RPMI8226 (cell line): ENCODE measurements around the gene ADCY9.
"Not testable (repeated sequence)": the region's sequence is repeated elsewhere in the genome, so short reads cannot be mapped to it uniquely, and the experiment has no call there.

Experiments used
- DNase-seq: peaks from one replicate; pipeline ENCODE4 v3.0.0-alpha.2; 2015

ADCY9 gene

DNA sequence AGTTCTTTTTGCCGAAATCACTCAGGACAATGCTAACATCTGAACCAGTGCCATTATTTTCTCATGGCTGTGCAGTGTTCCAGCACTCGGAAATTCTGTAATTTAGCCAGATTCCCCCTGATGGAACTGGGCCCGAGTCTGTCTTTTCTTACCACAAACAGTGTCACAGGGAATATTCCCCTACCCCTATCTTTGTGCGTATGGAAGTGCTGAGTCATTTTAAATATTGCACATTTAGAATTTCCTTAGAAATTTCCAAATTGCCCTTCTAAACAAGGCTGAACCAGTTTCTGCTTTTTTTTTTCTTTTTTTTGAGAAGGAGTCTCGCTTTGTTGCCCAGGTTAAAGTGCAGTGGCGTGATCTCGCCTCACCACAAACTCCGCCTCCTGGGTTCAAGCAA, 147.7 kb downstream of the ADCY9 start:
- no peak for DNase-seq

DNA sequence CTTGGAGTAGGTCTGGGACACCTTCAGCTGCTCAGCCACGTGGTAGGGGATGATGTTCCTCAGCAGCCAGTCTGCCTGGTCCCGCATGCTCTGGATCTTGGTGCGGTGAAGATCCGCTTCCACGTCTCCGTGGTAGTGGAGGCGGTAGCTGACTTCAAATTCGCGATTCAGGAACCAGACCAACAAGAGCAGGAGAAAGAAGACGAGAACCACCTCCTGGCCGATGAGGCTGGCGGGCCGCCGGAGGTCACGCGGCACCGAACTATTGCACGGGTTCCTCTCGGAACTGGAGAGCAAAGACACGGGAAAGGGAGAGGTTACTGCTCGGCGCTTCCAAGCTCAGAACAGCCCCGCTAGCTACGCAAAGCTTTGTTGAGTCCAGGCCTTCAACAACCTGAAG, 149.6 kb downstream of the ADCY9 start:
- no peak for DNase-seq

DNA sequence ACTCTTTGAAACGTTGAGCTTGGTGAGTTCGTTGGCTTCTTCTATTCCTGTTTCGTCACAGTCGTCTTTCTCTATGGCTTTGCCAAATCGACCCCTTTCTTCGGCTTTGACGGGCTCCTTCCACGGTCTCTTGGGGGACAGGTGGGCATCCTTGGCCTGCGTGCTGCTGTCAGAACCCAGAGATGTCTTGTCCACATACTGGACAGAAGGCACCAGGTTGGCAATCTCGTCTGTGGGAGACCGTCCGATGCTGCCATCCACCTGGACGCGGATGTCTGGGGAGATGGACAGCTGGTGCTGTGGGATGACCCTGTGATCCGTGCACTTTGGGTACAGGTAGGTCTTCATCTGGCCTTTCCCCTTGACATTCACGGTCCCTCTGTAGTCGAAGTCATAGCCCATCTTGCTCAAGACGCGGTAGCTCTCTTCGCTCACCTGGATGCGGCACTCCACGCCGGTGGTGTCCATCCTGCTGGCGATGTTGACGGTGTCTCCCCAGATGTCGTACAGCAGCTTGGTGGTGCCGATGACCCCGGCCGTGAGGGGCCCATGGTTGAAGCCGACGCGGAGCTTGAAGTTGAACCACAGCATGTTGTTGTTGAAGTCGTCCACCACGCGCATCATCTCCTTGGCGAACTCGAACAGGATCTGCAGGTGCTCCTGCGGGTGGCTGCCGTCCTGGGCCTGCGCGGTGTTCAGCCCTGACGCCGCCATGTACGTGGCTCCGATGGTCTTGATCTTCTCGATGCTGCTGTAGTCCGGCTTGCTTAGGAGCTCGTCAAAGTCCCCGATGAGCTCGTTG, 150.3 kb downstream of the ADCY9 start:
- DNase-seq: no peak

DNA sequence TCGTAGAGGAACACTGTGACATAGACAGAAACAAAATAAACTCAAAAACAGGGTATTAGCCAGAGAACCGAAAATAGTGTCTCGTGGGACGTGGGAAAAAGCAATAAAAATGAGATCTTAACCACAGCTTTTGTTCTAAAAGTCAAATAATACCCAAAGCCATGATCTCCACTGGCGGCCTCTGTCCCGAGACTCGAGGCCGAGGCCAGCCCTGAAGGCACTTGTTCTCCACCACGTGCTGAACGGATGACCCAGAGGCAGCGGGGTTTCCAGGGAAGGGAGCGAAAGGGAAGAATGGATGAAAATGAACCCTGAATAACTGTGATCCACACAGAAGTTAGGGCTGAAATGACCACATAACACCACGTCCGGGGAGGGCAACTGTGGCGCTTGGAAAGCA, 150.9 kb downstream of the ADCY9 start:
- DNase-seq: no peak

DNA sequence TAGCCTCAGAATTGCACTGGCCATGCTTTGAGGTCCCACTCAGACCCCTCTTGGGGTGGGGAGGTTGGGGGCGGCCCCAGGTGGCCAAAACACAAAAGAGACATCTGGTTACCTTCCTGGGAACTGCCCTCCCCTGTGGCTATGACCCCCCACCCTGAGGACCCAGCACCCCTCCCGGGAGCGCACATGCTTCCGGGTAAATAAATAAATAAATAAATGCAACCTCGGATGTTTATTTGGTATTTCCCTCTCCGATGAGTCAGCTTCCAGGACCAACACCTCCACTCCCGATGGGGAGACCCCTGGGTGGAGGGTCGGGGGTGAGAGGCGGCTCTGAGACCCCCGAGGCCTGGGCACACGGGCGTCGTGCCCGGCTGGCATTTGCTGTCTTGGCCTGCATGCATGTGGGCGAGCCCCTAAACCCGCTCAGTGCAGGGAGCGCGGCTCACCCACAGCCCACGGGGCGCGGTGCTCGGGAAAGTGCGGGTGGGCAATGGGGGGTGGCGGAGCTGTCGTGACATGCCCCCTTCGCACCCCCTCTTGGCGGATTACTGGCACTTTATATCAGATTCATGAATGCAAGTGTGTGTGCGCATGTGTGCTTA, 151.5 kb downstream of the ADCY9 start:
- no peak for DNase-seq

DNA sequence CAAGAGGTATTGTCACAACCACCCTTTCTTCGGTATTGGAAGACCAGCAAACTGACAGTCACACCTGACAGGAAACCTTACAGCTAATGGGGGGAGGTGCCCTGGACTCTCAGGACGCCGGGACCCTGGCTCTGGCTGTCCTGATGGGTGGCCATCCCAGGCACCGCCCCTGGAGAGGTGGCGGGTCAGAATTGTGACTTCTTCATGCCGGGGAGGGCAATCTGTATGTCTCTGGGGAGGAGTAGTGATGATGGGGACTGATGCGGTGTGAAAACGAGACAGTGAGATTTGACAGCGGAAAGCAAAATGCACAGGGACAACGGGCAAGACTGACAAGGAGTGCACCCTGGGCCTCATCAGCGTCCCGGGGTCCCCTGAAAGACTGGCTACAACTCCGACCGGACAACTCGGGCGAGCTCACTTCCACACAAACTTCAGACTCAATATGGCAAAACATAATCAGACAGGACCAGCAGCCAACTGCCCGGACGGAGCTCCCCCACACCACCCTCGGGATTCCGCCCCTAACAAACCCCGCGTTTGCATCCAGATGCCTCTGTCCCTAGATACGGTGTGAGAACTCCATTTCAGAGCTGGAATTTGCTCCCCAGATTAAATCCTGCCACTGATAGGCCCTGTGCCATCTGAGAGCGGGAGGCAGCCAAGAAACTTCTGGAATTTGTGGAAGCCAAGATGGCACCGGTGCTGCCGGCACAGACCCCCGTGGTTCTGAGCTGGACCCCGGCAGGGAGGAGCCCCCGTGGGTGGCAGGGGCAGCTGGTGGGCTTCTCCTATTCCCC, 152.2 kb downstream of the ADCY9 start:
- DNase-seq: no peak

DNA sequence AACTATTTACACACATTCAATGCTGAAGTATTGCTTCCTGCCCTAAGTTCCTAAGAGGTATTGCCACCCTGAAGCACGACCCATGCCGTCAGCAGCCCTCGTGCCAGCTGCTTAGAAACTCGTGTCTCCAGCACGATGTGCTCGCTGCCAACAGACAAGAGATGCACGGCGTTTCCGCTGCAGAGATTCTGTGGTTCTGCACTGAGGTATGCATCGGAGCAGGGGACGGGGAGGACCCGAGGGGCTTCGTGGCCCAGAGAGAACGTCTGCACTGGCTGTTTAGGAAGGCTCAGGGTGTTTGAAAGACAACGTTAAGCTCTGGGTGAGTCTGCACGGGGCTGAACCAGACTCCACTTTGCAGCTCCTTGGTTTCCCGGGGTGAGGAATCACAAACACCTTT, 153.0 kb downstream of the ADCY9 start:
- peak; percentile 24 for DNase-seq

DNA sequence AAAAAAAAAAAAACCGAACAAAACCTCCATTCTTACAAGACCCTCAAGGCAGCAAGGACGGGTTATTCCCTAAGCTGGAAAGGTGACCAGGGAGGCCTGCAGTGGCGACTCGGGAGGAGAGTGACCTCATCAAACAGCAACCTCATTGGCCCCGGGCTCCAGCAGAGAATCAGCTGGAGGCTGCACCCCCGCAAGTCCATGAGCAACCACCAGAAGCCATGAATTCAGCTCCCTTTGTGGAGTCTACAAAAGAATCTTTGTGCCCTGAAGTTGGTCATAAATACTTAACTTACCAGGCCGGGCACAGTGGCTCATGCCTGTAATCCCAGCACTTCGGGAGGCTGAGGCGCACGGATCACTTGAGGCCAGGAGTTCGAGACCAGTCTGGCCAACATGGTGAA, 154.8 kb downstream of the ADCY9 start:
- DNase-seq: no peak

DNA sequence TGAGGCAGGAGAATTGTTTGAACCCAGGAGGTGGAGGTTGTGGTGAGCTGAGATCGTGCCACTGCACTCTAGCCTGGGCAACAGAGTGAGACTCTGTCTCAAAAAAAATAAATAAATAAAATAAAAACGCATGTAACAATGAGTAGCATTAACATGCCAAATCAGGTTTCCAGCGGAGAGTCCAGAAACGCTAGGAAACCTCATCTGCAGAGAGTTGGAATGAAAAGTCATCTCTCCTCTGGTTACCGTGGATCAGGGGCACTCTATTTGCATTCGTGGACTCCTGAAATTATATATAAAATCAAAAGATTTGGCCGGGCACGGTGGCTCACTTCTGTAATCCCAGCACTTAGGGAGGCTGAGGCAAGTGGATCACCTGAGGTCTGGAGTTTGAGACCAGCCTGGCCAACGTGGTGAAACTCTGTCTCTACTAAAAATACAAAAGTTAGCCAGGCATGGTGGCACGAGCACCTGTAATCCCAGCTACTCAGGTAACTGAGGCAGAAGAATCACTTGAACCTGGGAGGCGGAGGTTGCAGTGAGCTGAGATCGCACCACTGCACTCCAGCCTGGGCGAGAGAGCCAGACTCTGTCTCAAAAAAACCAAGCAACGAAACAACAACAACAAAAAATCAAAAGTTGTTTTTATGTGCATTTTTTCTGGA, 156.2 kb downstream of the ADCY9 start:
- not testable (repeated sequence) for DNase-seq

DNA sequence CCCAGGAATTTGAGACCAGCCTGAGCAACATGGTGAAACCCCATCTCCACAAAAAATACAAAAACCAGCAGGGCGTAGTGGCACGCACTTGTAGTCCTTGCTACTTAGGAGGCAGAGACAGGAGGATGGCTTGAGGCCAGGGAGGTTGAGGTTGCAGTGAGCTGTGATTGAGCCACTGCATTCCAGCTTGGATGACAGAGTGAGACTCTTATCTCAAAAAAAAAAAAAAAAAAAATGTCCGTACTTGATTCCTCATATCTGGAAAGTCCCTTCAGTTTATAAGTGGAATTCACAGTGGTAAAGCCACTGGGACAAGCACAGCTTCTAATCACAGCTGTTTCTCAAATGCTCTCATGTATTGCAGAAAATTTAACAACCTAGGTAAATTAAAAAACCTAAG, 157.1 kb downstream of the ADCY9 start:
- no peak for DNase-seq

DNA sequence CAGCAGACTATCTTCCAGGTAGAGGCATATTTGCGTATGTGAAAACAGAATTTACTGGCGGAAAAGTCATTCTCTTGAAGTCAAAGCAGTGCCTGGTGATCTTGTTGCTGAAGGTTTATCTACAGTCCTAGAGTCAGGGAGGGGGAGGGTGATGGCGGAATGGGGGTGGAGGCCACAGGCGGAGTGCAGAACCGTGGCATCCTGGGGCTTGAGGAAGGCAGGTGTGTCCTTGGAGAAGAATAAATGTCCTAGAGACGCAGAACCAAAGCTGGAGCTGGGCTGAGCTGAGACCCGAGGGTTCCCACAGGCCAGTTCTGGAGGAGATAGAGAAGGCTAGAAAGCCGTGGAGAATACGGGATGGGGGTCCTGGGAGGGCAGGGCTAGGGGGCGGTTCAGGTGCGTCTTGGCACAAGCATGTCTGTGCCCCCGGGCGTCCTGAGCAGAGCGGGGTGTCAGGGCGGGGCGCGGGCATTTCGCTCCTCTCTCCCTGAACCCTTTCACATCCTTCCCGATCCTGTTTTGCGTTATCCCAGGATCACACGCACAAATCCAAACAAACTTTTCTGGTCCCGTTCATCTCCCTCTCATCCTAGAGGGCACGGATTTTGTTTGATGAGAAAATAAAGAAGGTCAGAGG, 158.8 kb downstream of the ADCY9 start:
- no peak for DNase-seq

DNA sequence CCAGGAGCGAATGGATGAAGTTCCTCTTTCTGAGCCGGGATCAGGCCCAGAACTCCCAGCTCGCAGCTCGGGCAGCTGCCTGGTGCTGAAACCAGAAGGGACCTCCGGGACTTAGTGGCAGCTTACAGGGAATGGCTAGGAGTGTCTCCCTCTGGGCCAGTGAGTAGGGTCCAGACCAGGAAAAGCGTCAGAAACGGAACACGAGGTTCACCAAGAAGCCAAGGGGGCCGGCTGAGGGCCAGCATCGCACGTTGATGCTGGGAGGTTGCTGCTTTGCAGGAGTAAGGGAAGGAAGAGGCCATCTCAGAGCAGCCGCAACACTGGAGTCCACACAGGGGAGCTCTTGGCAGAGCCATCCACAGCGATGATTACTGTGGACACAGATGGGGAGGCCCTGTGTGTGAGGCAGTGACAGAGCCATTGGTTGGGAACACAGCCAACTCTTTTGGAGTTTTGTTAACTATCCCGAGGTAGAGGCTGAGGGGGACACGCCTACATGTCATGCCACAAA, 161.8 kb downstream of the ADCY9 start:
- peak; percentile 50 for DNase-seq

DNA sequence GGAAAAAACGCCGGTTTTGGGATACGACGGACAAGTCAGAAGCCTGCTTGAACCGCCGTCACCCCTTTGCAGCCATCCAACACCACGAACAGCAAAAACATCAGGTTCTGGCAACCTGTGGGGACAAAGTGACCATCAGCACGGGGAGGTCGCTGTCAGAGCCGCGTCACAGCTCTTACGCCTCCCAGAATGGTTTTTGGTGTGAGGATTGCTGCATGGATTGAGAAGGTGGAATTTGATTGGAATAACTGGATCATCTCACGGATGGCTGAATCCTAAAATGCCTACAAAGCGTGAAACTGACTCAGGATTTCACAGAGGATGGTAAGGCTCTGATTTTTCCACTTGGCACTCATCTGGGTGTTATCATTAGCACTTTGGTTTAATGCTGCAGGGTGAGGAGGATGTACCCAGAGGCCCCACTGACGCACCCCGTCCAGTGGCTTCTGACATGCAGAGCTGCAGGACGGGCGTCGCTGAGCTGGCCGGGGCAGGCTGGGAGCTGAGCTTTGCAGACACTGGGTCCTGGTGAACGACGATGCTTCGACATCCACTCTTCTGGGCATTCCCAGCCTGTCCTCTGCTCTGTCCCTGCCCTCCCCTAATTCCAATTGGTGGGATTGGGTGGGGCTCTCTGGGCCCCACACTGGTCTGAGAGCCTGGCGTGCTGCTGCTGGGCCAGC, 162.4 kb downstream of the ADCY9 start:
- no peak for DNase-seq

DNA sequence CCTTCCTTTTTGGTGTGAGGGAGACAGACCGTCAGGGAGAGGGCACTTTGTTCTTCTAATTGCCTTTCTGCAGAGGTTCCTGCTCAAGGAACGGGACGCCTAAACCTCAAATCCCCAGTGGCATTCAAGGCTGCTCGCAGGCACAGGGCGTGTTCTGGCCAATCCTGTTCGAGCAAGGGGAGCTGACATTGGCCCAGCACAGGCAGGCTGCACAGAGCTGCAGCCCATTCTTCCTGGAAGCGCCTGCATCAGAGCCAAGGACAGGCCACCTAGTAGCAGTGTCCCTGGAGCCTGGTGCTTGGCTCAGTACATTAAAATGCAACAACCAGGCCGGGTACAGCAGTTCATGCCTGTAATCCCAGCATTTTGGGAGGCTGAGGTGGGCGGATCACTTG, 163.5 kb downstream of the ADCY9 start:
- DNase-seq: no peak

DNA sequence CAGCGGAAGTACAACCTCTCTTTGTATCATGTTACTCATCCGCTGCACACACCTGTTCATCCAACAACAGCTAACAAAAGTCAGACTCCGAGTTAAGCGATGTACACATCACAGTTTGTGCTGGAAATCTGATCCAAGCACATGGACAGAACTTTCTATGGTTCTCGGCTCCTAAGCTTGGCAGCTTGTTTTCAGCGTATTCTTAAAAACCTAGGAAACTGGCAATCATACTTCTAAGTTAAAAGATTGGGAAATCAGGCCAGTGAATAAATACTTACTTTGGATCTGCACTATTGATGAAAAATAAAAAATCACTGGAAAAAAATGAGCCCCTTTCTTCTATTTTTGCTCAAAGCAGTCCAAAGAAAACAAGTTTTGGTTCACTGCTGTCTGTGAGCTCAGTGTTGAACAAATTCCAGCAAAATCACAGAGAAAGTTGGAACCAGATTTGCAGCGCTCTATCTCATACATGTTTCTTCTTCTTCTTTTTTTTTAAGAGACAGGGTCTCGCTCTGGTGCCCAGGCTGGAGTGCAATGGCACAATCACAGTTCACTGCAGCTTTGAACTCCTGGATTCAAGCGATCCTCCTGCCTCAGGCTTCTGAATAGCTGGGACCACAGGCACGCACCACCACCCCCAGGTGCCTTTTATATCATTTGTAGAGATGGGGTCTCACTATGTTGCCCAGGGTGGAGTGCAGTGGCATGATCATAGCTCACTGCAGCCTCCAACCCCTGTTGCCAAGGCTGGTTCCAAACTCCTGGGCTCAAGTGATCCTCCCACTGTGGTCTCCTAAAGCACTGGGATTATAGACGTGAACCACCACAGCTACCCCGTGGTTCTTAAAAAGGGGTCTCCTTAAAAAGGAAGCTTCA, 164.1 kb downstream of the ADCY9 start:
- DNase-seq: no peak

DNA sequence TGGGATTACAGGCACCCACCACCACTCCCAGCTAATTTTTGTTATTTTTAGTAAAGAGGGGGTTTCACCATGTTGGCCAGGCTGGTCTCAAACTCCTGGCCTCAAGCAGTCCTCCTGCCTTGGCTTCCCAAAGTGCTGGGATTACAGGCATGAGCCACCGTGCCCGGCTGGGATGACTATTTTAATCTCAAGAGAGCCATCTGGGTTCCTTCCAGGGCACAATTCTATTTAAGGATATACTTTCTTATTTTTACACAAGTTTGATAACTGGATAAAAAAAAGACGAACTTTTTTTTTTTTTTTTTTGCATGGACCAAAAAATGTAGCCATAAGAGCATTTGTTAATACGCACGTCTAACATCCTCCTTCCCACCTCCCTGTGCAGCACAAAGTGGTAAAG, 164.9 kb downstream of the ADCY9 start:
- DNase-seq: not testable (repeated sequence)

DNA sequence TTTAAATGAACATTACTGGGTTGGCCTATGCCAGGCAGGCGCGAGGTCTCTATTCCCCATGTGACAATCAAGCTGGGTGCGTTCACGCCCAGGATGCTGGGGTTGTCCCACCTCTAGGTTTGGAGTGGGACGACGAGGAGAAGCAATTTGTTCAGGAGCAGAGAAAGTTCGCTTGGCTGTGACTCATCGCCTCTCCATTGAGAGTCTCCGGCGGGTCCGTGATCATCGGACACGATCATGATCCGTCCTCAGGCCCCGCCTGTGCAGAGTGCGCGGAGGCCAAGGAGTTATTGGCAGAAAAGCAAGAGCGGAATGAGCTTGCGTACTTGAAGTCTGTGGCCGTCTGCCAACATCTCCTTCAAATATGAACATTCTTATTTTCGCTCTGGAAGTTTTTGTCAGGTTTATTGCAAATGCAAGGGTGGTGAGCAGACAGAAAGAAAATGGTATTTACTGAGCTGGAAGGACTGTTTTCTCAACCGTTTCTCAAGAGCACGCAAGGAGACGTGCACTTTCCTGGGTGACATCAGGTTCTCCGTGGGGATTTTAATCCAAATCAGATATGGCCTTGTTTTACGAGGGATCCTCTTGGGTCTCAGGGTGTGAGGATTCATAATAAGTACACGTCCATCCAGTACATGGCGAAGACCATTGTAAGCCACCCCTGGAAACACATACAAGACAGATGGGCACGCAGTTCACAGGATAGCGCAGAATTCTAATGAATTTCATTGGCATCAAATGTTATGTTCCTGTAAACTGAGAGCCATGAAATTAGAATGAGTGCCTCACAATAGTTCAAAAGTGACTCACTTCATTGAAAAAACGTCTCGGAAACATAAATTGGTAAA, 165.7 kb downstream of the ADCY9 start:
- no peak for DNase-seq

DNA sequence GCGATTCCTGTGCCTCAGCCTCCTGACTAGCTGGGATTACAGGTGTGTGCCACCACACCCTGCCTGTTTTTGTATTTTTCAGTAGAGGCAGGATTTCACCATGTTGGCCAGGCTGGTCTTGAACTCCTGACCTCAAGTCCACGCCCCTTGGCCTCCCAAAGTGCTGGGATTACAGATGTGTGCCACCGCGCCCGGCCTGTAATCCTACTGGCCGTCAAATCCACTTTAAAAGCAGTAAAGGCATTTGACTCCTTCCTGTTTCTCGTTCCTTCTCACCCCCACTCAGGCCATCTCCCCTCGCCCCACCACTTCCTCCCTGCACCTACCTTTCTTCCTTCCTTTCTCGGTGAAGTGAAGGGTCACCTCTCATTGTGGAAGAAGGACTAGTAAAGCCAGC, 166.3 kb downstream of the ADCY9 start:
- DNase-seq: no peak

DNA sequence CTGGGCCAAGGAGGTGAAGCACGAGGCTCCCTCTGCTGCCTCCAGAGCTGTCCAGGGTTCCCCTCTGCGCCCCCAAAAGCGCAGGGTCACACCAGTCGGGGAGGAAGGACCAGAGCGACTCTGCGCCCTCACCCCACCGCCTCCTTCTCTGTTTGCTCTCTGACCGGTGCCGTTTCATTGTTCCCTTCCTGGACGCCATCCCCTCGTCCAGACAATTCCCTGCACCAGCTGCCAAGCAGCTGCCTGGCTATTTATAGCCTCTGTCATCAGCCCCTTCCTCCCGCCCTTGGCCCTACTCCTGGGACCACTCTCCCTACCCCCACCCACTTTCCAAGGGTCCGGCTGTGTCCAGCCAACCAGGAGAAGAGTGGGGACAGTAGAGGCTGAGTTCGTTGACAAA, 167.0 kb downstream of the ADCY9 start:
- DNase-seq: no peak

DNA sequence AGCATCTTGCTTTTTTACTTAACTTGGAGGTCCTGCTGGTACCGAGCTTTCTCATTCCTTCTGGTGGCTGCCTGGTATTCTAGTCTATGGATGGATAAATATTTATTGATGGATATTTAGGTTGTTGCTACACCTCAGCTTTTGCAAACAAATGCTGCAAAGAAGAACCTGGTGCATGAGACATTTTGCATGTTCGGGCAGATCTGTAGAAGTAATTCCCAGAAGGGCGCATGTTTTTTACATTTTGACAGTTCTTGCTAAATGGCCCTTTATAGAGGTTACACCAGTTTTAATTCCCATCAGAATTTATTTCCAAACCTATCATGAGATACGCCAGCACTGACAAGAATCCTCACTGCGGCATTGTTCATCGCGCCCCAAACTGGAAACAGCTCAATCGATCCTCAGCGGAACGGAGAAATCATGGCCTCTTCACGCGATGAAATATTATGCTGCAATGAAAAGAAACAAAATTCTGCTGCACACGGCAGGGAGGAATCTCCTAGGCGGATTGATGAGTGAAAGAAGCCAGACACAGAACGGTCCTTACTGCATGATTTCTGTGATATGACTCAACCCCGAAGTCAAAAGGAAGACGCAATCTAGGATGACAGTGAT, 167.8 kb downstream of the ADCY9 start:
- no peak for DNase-seq
